HG03095 (cell line): Measurements from ENCODE around the gene CDX1.

ENCODE experiments used
- ATAC-seq: cut with Tn5 transposase; IDR thresholded peaks from one replicate; pipeline ENCODE4 v1.9.1; 2021; ENCODE audit warnings: moderate library complexity; ENCODE audit not compliant: unreplicated experiment

The CDX1 gene

GRCh38 chr5:150144879-150145278, 21.7 kb upstream of the CDX1 start:
- no peak for ATAC-seq

GRCh38 chr5:150146235-150146634, 20.3 kb upstream of the CDX1 start:
- ATAC-seq = no peak

GRCh38 chr5:150146862-150147601, 19.5 kb upstream of the CDX1 start:
- no peak for ATAC-seq

GRCh38 chr5:150147670-150148069, 18.9 kb upstream of the CDX1 start:
- ATAC-seq = no peak

GRCh38 chr5:150148117-150148927, 18.3 kb upstream of the CDX1 start:
- no peak for ATAC-seq

- ATAC-seq = no peak
Measured at GRCh38 chr5:150149618-150150017, 17.0 kb upstream of the CDX1 start.

GRCh38 chr5:150152636-150153462, 13.7 kb upstream of the CDX1 start:
- no peak for ATAC-seq

GRCh38 chr5:150153483-150153882, 13.1 kb upstream of the CDX1 start:
- ATAC-seq = no peak

GRCh38 chr5:150153957-150154617, 12.5 kb upstream of the CDX1 start:
- ATAC-seq = no peak

GRCh38 chr5:150154618-150155128, 11.9 kb upstream of the CDX1 start:
- ATAC-seq = no peak

- no peak for ATAC-seq
Measured at GRCh38 chr5:150155258-150156026, 11.1 kb upstream of the CDX1 start, which contains the start of gene PDGFRB. TSS of gene PDGFRB (minus strand) at chr5:150155845. CDS start at chr5:150137047, 18,798 bp downstream.

GRCh38 chr5:150156027-150156368, 10.6 kb upstream of the CDX1 start:
- ATAC-seq = no peak

GRCh38 chr5:150156540-150156939, 10.0 kb upstream of the CDX1 start:
- ATAC-seq = no peak

- ATAC-seq = no peak
Measured at GRCh38 chr5:150157168-150157567, 9.4 kb upstream of the CDX1 start.

GRCh38 chr5:150158170-150158949, 8.2 kb upstream of the CDX1 start:
- no peak for ATAC-seq

- no peak for ATAC-seq
Measured at GRCh38 chr5:150159031-150159430, 7.5 kb upstream of the CDX1 start.

- ATAC-seq = no peak
Measured at GRCh38 chr5:150159741-150160179, 6.8 kb upstream of the CDX1 start.

GRCh38 chr5:150160448-150161081, 6.0 kb upstream of the CDX1 start:
- ATAC-seq = no peak
